Adipose tissue (tissue), 3 donors: ENCODE results near the gene CAPRIN1. TPM values are rescaled to one million over a fixed set of nuclear protein-coding genes. Genes with fewer than 3 reads are reported as not detected.

Source experiments
- H3K27ac ChIP-seq: one replicate; pipeline ENCODE4 v1.5.1; 2013; ENCODE audit warnings: low read depth, low read length
- WGBS, 3 donors: extraction: QIAGEN DNeasy Blood & Tissue Kit; methylation state at CpG; one replicate each; pipeline ENCODE4 v1.1.7; 2013; 5-methylcytosine and 5-hydroxymethylcytosine counted together
- polyA plus RNA-seq, 3 donors: library from polyadenylated mRNA; stranded (reverse); fragments of 200-250 nt; gene quantifications; one replicate each; pipeline ENCODE4 v1.2.3, GENCODE V29; 2013
- donor health status: healthy with polysubstance abuse.
- donor health status: Bipolar disorder and iron deficiency.
- donor health status: healthy.

The CAPRIN1 gene, protein sequence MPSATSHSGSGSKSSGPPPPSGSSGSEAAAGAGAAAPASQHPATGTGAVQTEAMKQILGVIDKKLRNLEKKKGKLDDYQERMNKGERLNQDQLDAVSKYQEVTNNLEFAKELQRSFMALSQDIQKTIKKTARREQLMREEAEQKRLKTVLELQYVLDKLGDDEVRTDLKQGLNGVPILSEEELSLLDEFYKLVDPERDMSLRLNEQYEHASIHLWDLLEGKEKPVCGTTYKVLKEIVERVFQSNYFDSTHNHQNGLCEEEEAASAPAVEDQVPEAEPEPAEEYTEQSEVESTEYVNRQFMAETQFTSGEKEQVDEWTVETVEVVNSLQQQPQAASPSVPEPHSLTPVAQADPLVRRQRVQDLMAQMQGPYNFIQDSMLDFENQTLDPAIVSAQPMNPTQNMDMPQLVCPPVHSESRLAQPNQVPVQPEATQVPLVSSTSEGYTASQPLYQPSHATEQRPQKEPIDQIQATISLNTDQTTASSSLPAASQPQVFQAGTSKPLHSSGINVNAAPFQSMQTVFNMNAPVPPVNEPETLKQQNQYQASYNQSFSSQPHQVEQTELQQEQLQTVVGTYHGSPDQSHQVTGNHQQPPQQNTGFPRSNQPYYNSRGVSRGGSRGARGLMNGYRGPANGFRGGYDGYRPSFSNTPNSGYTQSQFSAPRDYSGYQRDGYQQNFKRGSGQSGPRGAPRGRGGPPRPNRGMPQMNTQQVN
- 10 to 100 TPM; 47.9 to 95.3 (median 66.0) TPM for polyA plus RNA-seq

DNA sequence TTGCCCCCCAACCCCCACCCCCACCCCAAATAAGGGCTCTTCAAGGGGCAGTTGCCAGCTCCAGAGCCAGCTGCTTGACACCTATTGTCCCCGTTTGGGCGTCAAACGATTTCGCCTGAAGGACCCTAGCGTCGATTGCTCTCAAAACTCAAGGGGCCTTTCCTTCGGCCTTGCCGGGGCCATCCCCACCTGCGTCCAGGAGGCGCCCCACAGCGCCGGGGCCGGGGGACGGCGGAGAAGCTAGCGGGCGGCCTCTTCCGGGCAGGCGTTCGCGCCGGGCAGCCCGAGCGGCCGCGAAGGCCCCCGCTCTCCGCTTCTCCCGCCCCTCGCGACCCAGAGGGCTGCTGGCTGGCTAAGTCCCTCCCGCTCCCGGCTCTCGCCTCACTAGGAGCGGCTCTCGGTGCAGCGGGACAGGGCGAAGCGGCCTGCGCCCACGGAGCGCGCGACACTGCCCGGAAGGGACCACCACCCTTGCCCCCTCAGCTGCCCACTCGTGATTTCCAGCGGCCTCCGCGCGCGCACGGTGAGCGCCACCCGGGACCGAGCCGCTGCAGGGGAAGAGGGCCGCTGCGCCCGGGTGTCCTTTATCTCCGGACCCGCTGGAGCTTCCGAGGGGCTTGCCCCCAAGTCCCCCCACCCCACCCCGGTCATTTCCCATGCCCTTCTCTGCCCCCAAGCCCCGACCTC, at the start of gene CAPRIN1:
CAPRIN1 (plus strand) TSS at position 383 of the 687 bp plus-strand sequence. CDS start 690 bp downstream, outside the sequence.
- H3K27ac ChIP-seq: peak within 1 kb of the TSS; percentile 100
- WGBS, 3 donors: 0 to 1% (median 0%) methylated on average over 40 to 64 of the region's 64 CpGs

DNA sequence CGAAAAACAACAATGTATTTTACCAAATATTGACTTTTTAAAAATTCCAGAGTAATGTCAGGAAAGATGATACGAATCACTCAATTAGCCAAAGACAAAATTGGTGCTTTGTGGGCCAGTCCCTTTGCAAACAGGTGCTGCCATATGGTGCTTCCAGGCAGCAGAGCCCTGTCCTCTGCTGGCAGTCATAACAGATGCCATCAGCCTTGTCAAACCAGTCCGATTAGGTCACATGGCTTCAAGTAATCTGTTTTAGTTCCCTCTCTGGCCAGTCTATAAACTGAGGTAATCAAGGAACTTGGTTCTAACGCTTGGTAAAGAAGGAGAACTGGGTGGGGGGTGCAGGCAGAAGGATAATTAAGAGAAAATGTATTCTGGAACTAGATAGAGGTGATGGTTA, 49.1 kb upstream of the CAPRIN1 start:
- no peak overlapping the region for H3K27ac ChIP-seq
- WGBS, 3 donors: 55 to 71% (median 69%) methylated on average over 4 of the region's 4 CpGs

GRCh38 chr11:34004236-34004635, 47.3 kb upstream of the CAPRIN1 start:
- 77 to 90% (median 90%) methylated on average over 3 of the region's 3 CpGs for WGBS, 3 donors
- H3K27ac ChIP-seq: no peak overlapping the region

DNA sequence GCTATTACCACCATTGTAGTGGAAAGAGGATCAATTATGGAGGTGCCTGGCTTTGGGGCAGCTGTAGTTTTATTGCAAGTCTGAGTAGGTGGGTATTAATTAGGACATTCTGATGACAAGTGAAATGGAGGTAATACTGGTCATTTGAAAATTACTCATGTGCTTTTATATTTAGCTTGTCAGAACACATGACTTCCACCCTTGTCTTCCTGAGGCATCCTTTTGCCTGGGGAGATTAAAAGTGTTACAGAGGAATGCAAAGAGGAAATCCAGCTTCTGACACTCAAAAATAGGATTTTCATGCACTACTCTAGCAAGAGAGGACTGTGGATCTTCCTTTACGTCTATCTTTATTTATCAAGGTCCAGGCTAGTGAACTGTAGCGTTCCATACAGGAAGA, 44.7 kb upstream of the CAPRIN1 start:
- no peak overlapping the region for H3K27ac ChIP-seq
- 32 to 51% (median 33%) methylated on average over 2 of the region's 2 CpGs for WGBS, 3 donors

DNA sequence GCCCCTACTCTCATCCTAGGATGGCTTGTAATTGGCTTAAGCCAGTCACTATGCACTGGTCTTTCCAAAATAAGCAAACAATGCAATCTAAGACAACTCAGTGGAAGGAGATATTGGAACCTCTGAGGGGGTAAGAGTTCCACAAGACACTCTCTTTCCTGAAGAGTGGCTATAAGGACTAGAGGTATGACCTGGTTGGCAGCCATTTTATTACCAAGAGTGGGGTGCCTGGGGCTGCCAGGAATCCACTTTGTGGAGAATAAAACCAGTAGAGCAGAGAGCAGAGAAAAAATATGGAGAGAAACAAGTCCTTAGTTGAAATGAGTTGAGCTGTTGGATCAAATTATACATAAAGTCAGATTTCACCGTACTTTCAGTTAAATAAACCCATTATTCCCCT, 38.8 kb upstream of the CAPRIN1 start:
- no peak overlapping the region for H3K27ac ChIP-seq
- WGBS, 3 donors: 100% methylated on average over 1 of the region's 1 CpG

GRCh38 chr11:34013898-34014571, 37.5 kb upstream of the CAPRIN1 start:
- H3K27ac ChIP-seq: no peak overlapping the region
- 68 to 90% (median 82%) methylated on average over 4 of the region's 4 CpGs for WGBS, 3 donors

GRCh38 chr11:34021977-34022735, 29.4 kb upstream of the CAPRIN1 start:
- WGBS, 3 donors: 75 to 92% (median 81%) methylated on average over 3 of the region's 3 CpGs
- H3K27ac ChIP-seq: no peak overlapping the region

- WGBS, 3 donors: 87 to 90% (median 89%) methylated on average over 14 of the region's 14 CpGs
- no peak overlapping the region for H3K27ac ChIP-seq
Measured at GRCh38 chr11:34026432-34026831, 25.1 kb upstream of the CAPRIN1 start.

DNA sequence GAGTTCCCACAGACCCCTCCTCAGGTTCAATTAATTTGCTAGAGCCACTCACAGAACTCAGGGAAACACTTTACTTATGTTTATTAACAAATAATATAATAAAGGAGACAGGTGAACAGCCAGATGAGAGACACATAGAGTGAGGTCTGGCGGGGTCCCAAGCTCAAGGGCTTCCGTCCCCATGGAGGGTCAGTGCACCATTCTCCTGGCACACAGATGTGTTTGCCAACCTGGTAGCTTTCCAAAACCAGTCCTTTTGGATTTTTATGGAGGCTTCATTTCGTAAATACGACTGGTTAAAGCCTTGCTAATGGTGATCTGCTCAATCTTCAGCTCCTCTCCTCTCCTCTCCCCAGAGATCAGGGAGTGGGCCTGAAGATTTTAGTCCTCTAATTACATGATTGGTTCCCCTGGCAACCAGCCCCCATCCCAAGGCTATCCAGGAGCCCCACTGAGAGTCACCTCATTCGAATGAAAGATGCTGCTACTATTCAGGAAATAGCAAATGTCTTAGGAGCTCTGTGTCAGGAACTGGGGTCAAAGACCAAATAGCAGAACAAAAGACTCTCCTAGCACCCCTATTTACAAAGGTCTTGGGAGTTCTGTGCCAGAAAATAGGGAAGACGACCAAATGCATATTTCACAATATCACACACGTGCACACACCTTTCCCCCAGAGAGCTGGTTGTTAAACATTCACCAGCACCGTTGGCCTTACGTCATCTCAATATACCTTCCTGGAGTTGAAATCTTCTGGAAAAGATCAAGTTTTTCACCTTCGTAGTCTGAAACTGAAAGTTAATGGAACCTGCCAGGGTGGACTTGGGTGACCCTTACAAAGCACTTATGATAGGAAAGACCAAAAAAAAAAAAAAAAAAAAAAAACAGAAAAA, 23.8 kb upstream of the CAPRIN1 start:
- WGBS, 3 donors: 33 to 60% (median 59%) methylated on average over 10 of the region's 10 CpGs
- no peak overlapping the region for H3K27ac ChIP-seq

- no peak overlapping the region for H3K27ac ChIP-seq
- WGBS, 3 donors: 27 to 63% (median 41%) methylated on average over 2 of the region's 2 CpGs
Measured at GRCh38 chr11:34028425-34028824, 23.1 kb upstream of the CAPRIN1 start.

DNA sequence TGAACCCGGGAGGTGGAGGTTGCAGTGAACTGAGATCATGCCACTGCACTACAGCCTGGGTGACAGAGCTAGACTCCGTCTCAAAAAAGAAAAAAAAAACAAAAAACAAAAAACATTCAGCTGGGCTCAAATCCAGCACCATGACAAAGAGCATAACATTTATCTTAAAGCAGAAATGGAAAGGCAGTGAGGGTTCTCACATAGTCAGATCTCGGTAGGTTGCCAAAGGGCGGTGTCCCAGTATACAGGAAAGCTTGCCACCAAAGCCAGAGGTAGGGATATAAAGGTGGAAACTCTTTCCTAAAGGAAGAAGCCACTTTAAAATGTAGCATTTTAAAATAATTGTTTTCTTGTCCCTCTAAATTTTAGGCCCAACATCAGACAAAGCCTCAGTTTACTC, 22.4 kb upstream of the CAPRIN1 start:
- 70 to 88% (median 81%) methylated on average over 4 of the region's 4 CpGs for WGBS, 3 donors
- H3K27ac ChIP-seq: no peak overlapping the region

GRCh38 chr11:34030382-34030781, 21.1 kb upstream of the CAPRIN1 start:
- H3K27ac ChIP-seq: no peak overlapping the region
- 57 to 88% (median 73%) methylated on average over 1 of the region's 1 CpG for WGBS, 3 donors

DNA sequence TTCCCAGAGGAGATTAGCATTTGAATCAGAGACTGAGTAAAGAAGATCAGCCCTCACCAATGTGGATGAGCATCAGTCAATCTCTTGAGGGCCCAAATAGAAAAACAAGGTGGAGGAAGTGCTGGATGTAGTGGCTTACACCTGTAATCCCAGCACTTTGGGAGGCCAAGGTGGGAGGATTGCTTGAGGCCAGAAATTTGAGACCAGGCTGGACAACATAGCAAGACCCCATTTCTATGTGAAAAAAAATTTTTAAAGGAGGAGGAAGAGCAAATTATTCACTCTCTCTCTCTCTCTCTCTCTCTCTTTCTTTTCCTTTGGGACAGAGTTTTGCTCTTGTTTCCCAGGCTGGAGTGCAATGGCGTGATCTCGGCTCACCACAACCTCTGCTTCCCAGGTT, 18.1 kb upstream of the CAPRIN1 start:
- 89 to 100% (median 91%) methylated on average over 2 of the region's 2 CpGs for WGBS, 3 donors

DNA sequence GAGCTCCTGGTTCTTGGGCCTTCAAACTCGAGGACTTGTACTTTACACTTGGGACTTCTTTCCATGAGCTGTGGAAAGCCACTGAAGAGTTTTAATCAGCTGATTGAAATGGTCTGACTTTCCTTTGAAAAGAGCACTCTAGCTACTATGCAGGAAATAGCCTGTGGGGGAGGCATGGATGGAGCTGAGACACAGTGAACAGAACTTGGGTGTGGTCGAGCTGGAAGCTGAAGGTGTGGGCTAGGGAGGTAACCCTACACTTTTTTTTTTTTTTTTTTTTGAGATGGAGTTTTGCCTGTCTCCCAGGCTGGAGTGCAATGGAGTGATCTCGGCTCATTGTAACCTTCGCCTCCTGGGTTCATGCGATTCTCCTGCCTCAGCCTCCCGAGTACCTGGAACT, 17.5 kb upstream of the CAPRIN1 start:
- 84 to 88% (median 88%) methylated on average over 6 of the region's 6 CpGs for WGBS, 3 donors
- H3K27ac ChIP-seq: no peak overlapping the region

More for the DNA sequence above, 18.1 kb upstream of the CAPRIN1 start:
- H3K27ac ChIP-seq: no peak overlapping the region

DNA sequence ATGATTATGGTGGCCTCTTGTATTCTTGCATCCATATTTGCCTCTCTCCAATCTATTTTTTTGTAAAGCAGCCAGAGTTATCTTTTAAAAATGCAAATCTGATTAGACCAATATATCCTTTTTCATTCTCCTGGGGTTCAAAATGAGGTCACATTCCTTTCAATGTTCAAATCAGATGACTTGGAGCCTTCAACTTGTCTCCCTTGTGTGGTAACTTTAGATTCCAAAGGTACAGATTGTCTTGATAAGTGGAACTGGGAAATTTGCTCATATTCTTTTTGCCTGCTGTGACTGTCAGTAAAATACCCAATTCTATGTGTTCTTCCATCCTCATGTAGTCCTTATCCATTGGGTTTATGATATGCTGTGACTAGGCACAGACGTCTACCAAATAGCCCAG, 15.1 kb upstream of the CAPRIN1 start:
- no peak overlapping the region for H3K27ac ChIP-seq
- 86 to 100% (median 92%) methylated on average over 1 of the region's 1 CpG for WGBS, 3 donors

GRCh38 chr11:34037016-34037415, 14.5 kb upstream of the CAPRIN1 start:
- H3K27ac ChIP-seq: no peak overlapping the region
- WGBS, 3 donors: 86 to 94% (median 89%) methylated on average over 2 of the region's 2 CpGs

GRCh38 chr11:34040571-34040970, 11.0 kb upstream of the CAPRIN1 start:
- H3K27ac ChIP-seq: no peak overlapping the region
- WGBS, 3 donors: 95% methylated on average over 11 of the region's 11 CpGs
